ENCODE results near the gene PLOD3. TPM values are rescaled to one million over a fixed set of nuclear protein-coding genes. Genes with fewer than 3 reads are reported as not detected.

PLOD3 gene
- total and polyA plus RNA-seq, 11 donors, result 22.2 to 77.6 (median 42.0) TPM

DNA sequence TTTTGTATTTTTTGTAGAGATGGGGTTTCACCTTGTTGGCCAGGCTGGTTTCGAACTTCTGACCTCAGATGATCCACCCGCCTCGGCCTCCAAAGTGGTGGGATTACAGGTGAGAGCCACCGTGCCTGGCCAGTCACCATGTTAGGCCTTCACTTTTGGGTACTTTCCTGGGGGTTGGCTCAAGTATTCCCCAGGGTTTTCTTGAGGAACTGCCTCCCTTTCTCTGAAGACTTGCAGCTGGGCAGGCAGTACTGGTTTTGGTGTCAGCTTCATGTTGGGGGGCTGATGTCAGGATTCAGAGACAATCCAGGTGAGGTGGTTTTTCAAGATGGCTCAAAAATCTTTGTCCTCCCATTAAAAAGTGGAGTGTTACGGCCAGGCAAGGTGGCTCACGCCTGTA lies 8.3 kb upstream of the PLOD3 start:
- Histone ChIP-seq H3K36me3 (peaks cover 0 to 72% (median 56%) of the 10 kb centered on the region in 9 donors), H3K9me3 (no peaks in the 10 kb centered on the region), H3K27me3 (no peaks in the 10 kb centered on the region), H3K4me3 (no peak overlapping the region), H3K4me1 (peaks cover 0 to 4% (median 0%) of the 10 kb centered on the region in 12 donors), H3K27ac (no peak overlapping the region)
- WGBS, 4 donors, result 91 to 98% (median 95%) methylated on average over 6 of the region's 6 CpGs
- no peak for TF ChIP-seq POLR2A (IDR thresholded peaks at IDR 0.05)
- TF ChIP-seq, protein P1, sequence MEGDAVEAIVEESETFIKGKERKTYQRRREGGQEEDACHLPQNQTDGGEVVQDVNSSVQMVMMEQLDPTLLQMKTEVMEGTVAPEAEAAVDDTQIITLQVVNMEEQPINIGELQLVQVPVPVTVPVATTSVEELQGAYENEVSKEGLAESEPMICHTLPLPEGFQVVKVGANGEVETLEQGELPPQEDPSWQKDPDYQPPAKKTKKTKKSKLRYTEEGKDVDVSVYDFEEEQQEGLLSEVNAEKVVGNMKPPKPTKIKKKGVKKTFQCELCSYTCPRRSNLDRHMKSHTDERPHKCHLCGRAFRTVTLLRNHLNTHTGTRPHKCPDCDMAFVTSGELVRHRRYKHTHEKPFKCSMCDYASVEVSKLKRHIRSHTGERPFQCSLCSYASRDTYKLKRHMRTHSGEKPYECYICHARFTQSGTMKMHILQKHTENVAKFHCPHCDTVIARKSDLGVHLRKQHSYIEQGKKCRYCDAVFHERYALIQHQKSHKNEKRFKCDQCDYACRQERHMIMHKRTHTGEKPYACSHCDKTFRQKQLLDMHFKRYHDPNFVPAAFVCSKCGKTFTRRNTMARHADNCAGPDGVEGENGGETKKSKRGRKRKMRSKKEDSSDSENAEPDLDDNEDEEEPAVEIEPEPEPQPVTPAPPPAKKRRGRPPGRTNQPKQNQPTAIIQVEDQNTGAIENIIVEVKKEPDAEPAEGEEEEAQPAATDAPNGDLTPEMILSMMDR (IDR thresholded peaks at IDR 0.05), result no peak
- no peak for ATAC-seq
- intact Hi-C loops (cut with DNase I), result no loop called here
- no peak for DNase-seq

DNA sequence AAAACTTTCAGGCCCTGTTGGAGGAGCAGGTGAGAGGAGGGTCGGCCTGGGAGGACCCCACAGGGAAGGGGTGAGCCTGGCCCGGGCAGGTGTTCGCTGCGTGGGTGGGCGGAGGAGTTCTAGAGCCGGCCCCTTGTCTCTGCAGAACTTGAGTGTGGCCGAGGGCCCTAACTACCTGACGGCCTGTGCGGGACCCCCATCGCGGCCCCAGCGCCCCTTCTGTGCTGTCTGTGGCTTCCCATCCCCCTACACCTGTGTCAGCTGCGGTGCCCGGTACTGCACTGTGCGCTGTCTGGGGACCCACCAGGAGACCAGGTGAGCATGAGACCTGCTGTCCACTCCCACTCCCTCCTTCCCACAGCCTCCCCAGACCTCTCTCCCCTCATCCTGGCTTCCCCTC lies 6.1 kb upstream of the PLOD3 start:
- no peak overlapping the region for H3K4me3 ChIP-seq
- DNase-seq (no peak), ATAC-seq (peak in 1 of 4 donors; percentile 11)
- WGBS, 4 donors, result 95 to 98% (median 96%) methylated on average over 15 of the region's 15 CpGs
- TF ChIP-seq, protein P1 (IDR thresholded peaks at IDR 0.05), result no peak
- H3K27me3 ChIP-seq, result no peaks in the 10 kb centered on the region
- H3K9me3 ChIP-seq, result no peaks in the 10 kb centered on the region
- peaks cover 4 to 24% (median 15%) of the 10 kb centered on the region in 12 donors for H3K4me1 ChIP-seq
- no peak overlapping the region for H3K27ac ChIP-seq
- intact Hi-C loops (cut with DNase I), result no loop called here
- peaks cover 0 to 66% (median 56%) of the 10 kb centered on the region in 9 donors for H3K36me3 ChIP-seq

DNA sequence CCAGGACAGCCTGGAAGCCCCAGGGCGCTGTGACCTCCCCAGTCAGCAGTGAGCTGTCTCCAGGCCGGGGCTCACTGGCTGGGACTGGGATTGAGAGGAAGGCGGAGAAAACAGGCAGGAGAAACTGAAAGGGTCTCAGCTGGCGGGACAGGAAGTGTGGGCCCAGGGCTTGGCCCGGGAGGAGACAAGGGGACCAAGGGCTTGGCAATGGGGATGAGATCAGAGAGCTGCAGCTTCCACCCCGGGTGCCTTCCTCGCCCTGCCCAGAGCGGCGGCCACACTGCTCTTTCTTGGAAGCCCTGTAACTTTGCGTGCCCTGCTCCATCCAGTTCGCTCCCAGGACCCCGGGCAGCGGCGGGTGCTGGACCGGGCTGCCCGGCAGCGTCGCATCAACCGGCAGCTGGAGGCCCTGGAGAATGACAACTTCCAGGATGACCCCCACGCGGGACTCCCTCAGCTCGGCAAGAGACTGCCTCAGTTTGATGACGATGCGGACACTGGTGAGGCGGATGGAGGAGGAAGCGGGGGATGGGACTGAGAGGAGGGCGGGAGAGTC lies 5.0 kb upstream of the PLOD3 start:
- no peaks in the 10 kb centered on the region for H3K27me3 ChIP-seq
- intact Hi-C loops (cut with DNase I), result no loop called here
- no peak for DNase-seq
- H3K4me3 ChIP-seq, result no peak overlapping the region
- H3K27ac ChIP-seq, result no peak overlapping the region
- peaks cover 0 to 58% (median 45%) of the 10 kb centered on the region in 9 donors for H3K36me3 ChIP-seq
- peaks cover 4 to 28% (median 18%) of the 10 kb centered on the region in 12 donors for H3K4me1 ChIP-seq
- ATAC-seq, result no peak
- no peaks in the 10 kb centered on the region for H3K9me3 ChIP-seq
- WGBS, 4 donors, result 80 to 87% (median 83%) methylated on average over 27 of the region's 27 CpGs
- TF ChIP-seq POLR2A (IDR thresholded peaks at IDR 0.05), result no peak
- TF ChIP-seq, protein P1 (IDR thresholded peaks at IDR 0.05), result no peak

DNA sequence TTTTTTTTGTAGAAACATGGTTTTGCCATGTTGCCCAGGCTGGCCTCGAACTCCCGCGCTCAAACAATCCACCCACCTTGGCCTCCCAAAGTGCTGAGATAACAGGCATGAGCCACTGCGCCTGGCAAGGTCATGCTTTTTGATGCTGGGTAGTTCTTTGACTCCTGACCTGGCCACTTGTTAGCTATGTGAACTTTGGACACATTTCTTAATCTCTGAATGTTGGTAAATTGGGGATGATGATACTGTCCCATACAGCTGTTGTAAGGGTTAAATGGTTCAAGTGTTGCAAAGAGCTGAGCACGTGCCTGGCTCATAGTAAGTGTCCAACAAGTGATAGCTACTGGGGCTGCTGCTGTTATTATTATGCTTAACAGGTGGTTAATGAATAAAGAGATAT lies 2.9 kb upstream of the PLOD3 start:
- no peak for ATAC-seq
- Histone ChIP-seq H3K4me3 (no peak overlapping the region), H3K27me3 (no peaks in the 10 kb centered on the region), H3K4me1 (peaks cover 4 to 43% (median 30%) of the 10 kb centered on the region in 12 donors), H3K36me3 (peaks cover 0 to 48% (median 30%) of the 10 kb centered on the region in 9 donors), H3K9me3 (no peaks in the 10 kb centered on the region), H3K27ac (no peak overlapping the region)
- no peak for DNase-seq
- TF ChIP-seq, protein P1 (IDR thresholded peaks at IDR 0.05), result no peak
- no peak for TF ChIP-seq POLR2A (IDR thresholded peaks at IDR 0.05)
- 79 to 83% (median 82%) methylated on average over 5 of the region's 5 CpGs for WGBS, 4 donors
- intact Hi-C loops (cut with DNase I), result no loop called here
